ENCODE data around the gene FAM222B. TPM values are rescaled to one million over a fixed set of nuclear protein-coding genes. Genes with fewer than 3 reads are reported as not detected.
A peak's percentile ranks its signal among the peaks of the same experiment; 100 is the strongest.

The FAM222B gene
- total and polyA plus RNA-seq, 11 donors: 9.2 to 33.2 (median 16.7) TPM

- H3K4me1 ChIP-seq: peaks cover 0 to 9% (median 0%) of the 10 kb centered on the region in 12 donors
- no peak overlapping the region for H3K4me3 ChIP-seq
- no peaks in the 10 kb centered on the region for H3K9me3 ChIP-seq
- TF ChIP-seq CTCF (IDR thresholded peaks at IDR 0.05): no peak
- no peak for TF ChIP-seq POLR2A (IDR thresholded peaks at IDR 0.05)
- no peaks in the 10 kb centered on the region for H3K36me3 ChIP-seq
- H3K27ac ChIP-seq: no peak overlapping the region
- ATAC-seq (no peak), DNase-seq (no peak)
- peaks cover 0 to under 1% (median 0%) of the 10 kb centered on the region in 9 donors for H3K27me3 ChIP-seq
- intact Hi-C loops (cut with DNase I): no loop called here
- 83 to 91% (median 89%) methylated on average over 1 of the region's 1 CpG for WGBS, 4 donors
These were observed 109.2 kb downstream of the FAM222B start for GRCh38 chr17:28733346-28733745.

- Histone ChIP-seq H3K4me3 (no peak overlapping the region), H3K27ac (no peak overlapping the region), H3K4me1 (peaks cover 0 to 36% (median 23%) of the 10 kb centered on the region in 12 donors), H3K9me3 (no peaks in the 10 kb centered on the region), H3K27me3 (peaks cover 0 to 4% (median 0%) of the 10 kb centered on the region in 9 donors), H3K36me3 (peaks cover 0 to 3% (median 0%) of the 10 kb centered on the region in 9 donors)
- DNase-seq (no peak), ATAC-seq (no peak)
- 86 to 91% (median 88%) methylated on average over 11 of the region's 11 CpGs for WGBS, 4 donors
- no peak for TF ChIP-seq CTCF (IDR thresholded peaks at IDR 0.05)
- no peak for TF ChIP-seq POLR2A (IDR thresholded peaks at IDR 0.05)
- intact Hi-C loops (cut with DNase I): loop anchor here in 7 of 10 donors (2.0 to 10.0 kb wide), 11 partner anchors 13 to 565 kb away; partner anchors contain the start of genes PHF12 (in 2 of the 7), TRAF4 (in 2 of the 7) and NUFIP2 (in 1 of the 7)
These were observed 112.7 kb downstream of the FAM222B start for GRCh38 chr17:28729950-28730330.

GRCh38 chr17:28728364-28729200, 114.0 kb downstream of the FAM222B start, which contains the start of gene NEK8:
Gene NEK8 (plus strand): TSS chr17:28728788. CDS start chr17:28728814, 26 bp downstream.
- H3K27ac ChIP-seq: peak within 1 kb of the TSS; percentile 89 to 98 (median 97)
- H3K4me1 ChIP-seq: peaks cover 0 to 40% (median 23%) of the 10 kb centered on the region in 12 donors
- 0 to 1% (median 0%) methylated on average over 50 to 64 of the region's 64 CpGs for WGBS, 4 donors
- H3K27me3 ChIP-seq: peaks cover 0 to 4% (median 0%) of the 10 kb centered on the region in 9 donors
- peaks cover 0 to 16% (median 12%) of the 10 kb centered on the region in 9 donors for H3K36me3 ChIP-seq
- intact Hi-C loops (cut with DNase I): loop anchor here in 7 of 10 donors (1.0 to 10.0 kb wide), 12 partner anchors 14 to 566 kb away; partner anchors contain the start of genes PHF12 (in 2 of the 7), TRAF4 (in 2 of the 7) and NUFIP2 (in 1 of the 7)
- TF ChIP-seq POLR2A (IDR thresholded peaks at IDR 0.05): peak in 1 of 2 donors; percentile 75
- peak in 1 of 12 donors; percentile 2 for TF ChIP-seq CTCF (IDR thresholded peaks at IDR 0.05)
- peak; percentile 76 to 88 (median 84) for ATAC-seq
- peak within 1 kb of the TSS; percentile 54 to 90 (median 82) for H3K4me3 ChIP-seq
- DNase-seq: peak; percentile 94 to 97 (median 95)
- no peaks in the 10 kb centered on the region for H3K9me3 ChIP-seq

Data from heart left ventricle (tissue), 16 donors.